B cell (primary cell): Measurements from ENCODE around the gene CASZ1.

Experiments used
- EZH2 ChIP-seq: IDR thresholded peaks from 2 replicates; pipeline ENCODE4 v1.6.1; 2012; ENCODE audit warnings: borderline replicate concordance, low read depth, mild to moderate bottlenecking, moderate library complexity, low read length; ENCODE audit not compliant: insufficient read depth, poor library complexity, severe bottlenecking
- TF ChIP-seq, protein P1 (sequence below): fragments of 200-600 bp; IDR thresholded peaks from one replicate; pipeline ENCODE4 v1.8.0; 2022; ENCODE audit warnings: antibody characterized with exemption, mild to moderate bottlenecking

DNA sequence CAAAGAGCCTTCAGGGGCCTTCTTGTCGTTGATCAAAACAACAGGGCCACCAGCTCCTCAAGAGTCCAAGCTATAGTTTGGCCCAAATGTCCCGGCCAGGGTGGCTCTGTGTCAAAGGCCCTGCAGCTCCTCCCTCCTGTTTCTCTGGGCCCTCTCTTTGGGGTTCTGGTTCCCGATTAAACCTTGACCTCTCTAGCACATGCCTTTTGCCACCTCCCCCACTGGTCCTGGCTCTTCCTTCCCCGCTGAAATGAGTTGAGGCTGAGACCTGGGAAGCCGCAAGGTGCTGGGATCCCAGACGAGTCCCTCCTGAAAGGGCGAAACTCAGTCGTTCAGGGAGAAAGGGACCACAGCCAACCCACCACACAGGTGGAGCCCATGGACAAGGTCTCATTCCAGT, 56.9 kb downstream of the CASZ1 start:
- no peak for TF ChIP-seq EZH2
- TF ChIP-seq, protein P1, sequence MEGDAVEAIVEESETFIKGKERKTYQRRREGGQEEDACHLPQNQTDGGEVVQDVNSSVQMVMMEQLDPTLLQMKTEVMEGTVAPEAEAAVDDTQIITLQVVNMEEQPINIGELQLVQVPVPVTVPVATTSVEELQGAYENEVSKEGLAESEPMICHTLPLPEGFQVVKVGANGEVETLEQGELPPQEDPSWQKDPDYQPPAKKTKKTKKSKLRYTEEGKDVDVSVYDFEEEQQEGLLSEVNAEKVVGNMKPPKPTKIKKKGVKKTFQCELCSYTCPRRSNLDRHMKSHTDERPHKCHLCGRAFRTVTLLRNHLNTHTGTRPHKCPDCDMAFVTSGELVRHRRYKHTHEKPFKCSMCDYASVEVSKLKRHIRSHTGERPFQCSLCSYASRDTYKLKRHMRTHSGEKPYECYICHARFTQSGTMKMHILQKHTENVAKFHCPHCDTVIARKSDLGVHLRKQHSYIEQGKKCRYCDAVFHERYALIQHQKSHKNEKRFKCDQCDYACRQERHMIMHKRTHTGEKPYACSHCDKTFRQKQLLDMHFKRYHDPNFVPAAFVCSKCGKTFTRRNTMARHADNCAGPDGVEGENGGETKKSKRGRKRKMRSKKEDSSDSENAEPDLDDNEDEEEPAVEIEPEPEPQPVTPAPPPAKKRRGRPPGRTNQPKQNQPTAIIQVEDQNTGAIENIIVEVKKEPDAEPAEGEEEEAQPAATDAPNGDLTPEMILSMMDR = no peak
